C4-2B (cell line): ENCODE measurements around the gene DYRK1A.
A peak's percentile ranks its signal among the peaks of the same experiment; 100 is the strongest.

Experiments used
- H3K27ac ChIP-seq: fragments of 450-650 bp; 2 replicates; pipeline ENCODE4 v1.5.1; 2017
- CTCF ChIP-seq: fragments of 450-650 bp; conservative IDR thresholded peaks from 2 replicates; pipeline ENCODE4 v1.5.1; 2017; ENCODE audit warnings: mild to moderate bottlenecking
- ZFX ChIP-seq: fragments of 450-650 bp; IDR thresholded peaks from 2 replicates; pipeline ENCODE4 v1.6.1; 2017

The DYRK1A gene

GRCh38 chr21:37561941-37562919 is 195.7 kb downstream of the DYRK1A start:
- TF ChIP-seq ZFX (no peak), CTCF (no peak)
- no peak overlapping the region for H3K27ac ChIP-seq

- TF ChIP-seq ZFX, result no peak
- no peak for TF ChIP-seq CTCF
- peak overlapping the region; percentile 88 for H3K27ac ChIP-seq
These were observed 196.5 kb downstream of the DYRK1A start for GRCh38 chr21:37562920-37563640.

- TF ChIP-seq CTCF, result peak; percentile 14; the same call in 1 of the 2 replicates
- TF ChIP-seq ZFX, result peak; percentile 53; the same call in 1 of the 2 replicates
- H3K27ac ChIP-seq, result peak overlapping the region; percentile 88
These were observed 197.2 kb downstream of the DYRK1A start for GRCh38 chr21:37563641-37564340.

GRCh38 chr21:37564341-37564923 is 197.9 kb downstream of the DYRK1A start:
- TF ChIP-seq CTCF (no peak), ZFX (no peak)
- peak overlapping the region; percentile 88 for H3K27ac ChIP-seq

GRCh38 chr21:37564924-37565529 is 198.5 kb downstream of the DYRK1A start:
- peak overlapping the region; percentile 88 for H3K27ac ChIP-seq
- no peak for TF ChIP-seq CTCF
- TF ChIP-seq ZFX, result no peak

GRCh38 chr21:37565530-37566223 is 199.1 kb downstream of the DYRK1A start:
- no peak for TF ChIP-seq CTCF
- TF ChIP-seq ZFX, result no peak
- no peak overlapping the region for H3K27ac ChIP-seq
